ENCODE results near the gene HNMT.

The HNMT gene

DNA sequence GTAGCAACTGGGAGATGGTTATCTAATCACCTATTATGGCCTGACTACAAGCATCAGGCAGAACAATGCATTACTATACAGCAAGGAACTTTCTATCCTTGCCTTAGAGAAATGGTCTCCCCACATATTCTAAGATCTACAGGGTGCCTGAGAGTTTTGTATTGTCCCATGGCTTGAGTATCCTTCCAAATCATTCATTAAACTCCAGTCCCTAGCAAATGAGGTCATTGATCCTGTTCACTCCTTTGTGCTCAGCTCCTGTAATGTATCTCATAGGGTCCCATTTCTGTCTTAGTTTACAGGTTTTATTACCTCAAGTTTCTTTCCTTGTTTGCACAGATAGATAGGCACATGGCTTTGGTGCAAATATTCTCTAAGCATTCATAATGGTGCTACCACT, 9.0 kb downstream of the HNMT start:
- DNase-seq (no peak), ATAC-seq (ENCODE audit: insufficient read depth, low read depth) (no peak)
- Histone ChIP-seq H3K36me3 (ENCODE audit: insufficient read depth, low read length) (no peaks in the 10 kb centered on the region), H3K27me3 (ENCODE audit: insufficient read depth, low read length, poor library complexity) (no peaks in the 10 kb centered on the region), H3K27ac (ENCODE audit: low read length) (no peak overlapping the region), H3K79me2 (ENCODE audit: insufficient read depth, low read length) (no peaks in the 10 kb centered on the region), H3K4me2 (ENCODE audit: insufficient read depth, low read length) (no peak overlapping the region), H4K20me1 (ENCODE audit: insufficient read depth, low read length) (no peaks in the 10 kb centered on the region), H3K9me3 (ENCODE audit: insufficient read depth, low read length, severe bottlenecking) (no peaks in the 10 kb centered on the region), H3K9ac (ENCODE audit: low read depth, low read length) (no peak overlapping the region), H3K4me1 (ENCODE audit: insufficient read depth, low read length) (no peaks in the 10 kb centered on the region), H2AFZ (ENCODE audit: low read depth, low read length) (no peak overlapping the region), H3K4me3 (ENCODE audit: low read depth in 1 of 2, low read length in 2 of 2) (no peak overlapping the region)
- no peak for TF ChIP-seq EZH2 (IDR thresholded peaks at IDR 0.05; ENCODE audit: borderline replicate concordance, low read depth, low read length, severe bottlenecking)
- TF ChIP-seq, protein P1, sequence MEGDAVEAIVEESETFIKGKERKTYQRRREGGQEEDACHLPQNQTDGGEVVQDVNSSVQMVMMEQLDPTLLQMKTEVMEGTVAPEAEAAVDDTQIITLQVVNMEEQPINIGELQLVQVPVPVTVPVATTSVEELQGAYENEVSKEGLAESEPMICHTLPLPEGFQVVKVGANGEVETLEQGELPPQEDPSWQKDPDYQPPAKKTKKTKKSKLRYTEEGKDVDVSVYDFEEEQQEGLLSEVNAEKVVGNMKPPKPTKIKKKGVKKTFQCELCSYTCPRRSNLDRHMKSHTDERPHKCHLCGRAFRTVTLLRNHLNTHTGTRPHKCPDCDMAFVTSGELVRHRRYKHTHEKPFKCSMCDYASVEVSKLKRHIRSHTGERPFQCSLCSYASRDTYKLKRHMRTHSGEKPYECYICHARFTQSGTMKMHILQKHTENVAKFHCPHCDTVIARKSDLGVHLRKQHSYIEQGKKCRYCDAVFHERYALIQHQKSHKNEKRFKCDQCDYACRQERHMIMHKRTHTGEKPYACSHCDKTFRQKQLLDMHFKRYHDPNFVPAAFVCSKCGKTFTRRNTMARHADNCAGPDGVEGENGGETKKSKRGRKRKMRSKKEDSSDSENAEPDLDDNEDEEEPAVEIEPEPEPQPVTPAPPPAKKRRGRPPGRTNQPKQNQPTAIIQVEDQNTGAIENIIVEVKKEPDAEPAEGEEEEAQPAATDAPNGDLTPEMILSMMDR (IDR thresholded peaks at IDR 0.05; ENCODE audit: borderline replicate concordance, extremely low read depth, low read length, poor library complexity, severe bottlenecking) = no peak

DNA sequence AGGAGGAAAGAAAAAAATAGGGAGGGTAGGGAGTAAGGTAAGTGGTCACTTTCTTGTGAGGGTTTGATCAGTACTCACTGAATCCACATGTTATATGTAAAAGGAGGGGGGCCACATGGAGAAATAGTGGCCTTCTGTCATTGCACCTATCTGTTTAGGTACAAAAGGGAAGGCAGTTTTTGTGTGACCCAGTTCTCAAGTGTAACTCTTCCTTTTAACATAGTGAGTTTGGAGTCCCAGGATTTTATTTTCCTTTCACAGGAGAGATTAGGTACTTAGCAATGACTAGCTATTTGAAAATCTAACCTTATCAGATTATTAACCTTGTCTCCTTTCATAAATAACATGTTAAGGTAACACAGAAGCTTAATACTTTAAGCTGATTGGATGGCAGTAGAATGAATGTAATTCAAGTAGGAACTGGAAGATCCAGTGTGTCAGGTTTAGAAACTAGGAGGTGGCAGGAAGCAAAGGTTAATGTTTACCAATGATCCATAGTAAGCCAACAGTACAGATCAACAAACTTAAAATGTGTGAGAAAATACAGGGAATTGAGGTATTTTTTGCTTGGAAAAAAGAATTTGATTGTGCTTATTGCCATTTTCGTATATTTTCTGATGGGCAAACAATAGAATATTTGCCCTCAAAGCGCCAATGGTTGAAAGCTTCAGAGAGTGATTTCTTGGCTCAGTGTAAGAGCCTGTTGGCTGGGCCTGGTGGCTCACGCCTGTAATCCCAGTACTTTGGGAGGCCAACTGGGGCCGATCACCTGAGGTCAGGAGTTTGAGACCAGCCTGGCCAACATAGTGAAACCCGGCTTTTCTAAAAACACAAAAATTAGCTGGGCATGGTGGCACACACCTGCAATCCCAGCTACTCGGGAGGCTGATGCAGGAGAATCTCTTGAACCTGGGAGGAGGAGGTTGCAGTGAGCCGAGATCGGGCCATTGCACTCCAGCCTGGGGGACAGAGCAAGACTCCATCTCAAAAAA, 11.3 kb downstream of the HNMT start:
- Histone ChIP-seq H3K9me3 (ENCODE audit: insufficient read depth, low read length, severe bottlenecking) (no peaks in the 10 kb centered on the region), H4K20me1 (ENCODE audit: insufficient read depth, low read length) (no peaks in the 10 kb centered on the region), H3K4me3 (ENCODE audit: low read depth in 1 of 2, low read length in 2 of 2) (no peak overlapping the region), H3K27me3 (ENCODE audit: insufficient read depth, low read length, poor library complexity) (no peaks in the 10 kb centered on the region), H3K9ac (ENCODE audit: low read depth, low read length) (no peak overlapping the region), H3K4me2 (ENCODE audit: insufficient read depth, low read length) (no peak overlapping the region), H3K4me1 (ENCODE audit: insufficient read depth, low read length) (no peaks in the 10 kb centered on the region), H3K27ac (ENCODE audit: low read length) (no peak overlapping the region), H3K79me2 (ENCODE audit: insufficient read depth, low read length) (no peaks in the 10 kb centered on the region), H2AFZ (ENCODE audit: low read depth, low read length) (no peak overlapping the region), H3K36me3 (ENCODE audit: insufficient read depth, low read length) (no peaks in the 10 kb centered on the region)
- TF ChIP-seq EZH2 (IDR thresholded peaks at IDR 0.05; ENCODE audit: borderline replicate concordance, low read depth, low read length, severe bottlenecking) = no peak
- TF ChIP-seq, protein P1 (IDR thresholded peaks at IDR 0.05; ENCODE audit: borderline replicate concordance, extremely low read depth, low read length, poor library complexity, severe bottlenecking) = no peak
- DNase-seq (no peak), ATAC-seq (ENCODE audit: insufficient read depth, low read depth) (no peak)

DNA sequence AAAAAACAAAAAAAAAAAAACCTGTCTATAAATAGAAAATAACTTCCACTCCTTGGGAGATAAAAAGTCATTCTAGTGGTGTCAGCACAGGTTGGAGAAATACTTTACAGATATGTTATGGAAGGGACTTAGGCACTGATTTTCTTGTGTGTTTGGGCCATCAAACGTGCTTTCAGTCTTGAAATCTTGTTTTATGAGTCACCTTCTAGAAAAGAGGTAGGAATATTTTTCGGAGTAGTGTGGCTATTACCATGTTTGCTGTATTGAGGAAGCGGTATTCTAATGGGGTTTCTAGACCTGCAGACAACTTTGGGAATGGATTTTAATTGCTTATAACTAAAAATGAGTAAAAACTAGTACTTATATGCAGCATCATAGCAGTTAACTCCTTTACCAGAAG, 12.0 kb downstream of the HNMT start:
- Histone ChIP-seq H3K36me3 (ENCODE audit: insufficient read depth, low read length) (no peaks in the 10 kb centered on the region), H3K27ac (ENCODE audit: low read length) (no peak overlapping the region), H3K4me3 (ENCODE audit: low read depth in 1 of 2, low read length in 2 of 2) (no peak overlapping the region), H4K20me1 (ENCODE audit: insufficient read depth, low read length) (no peaks in the 10 kb centered on the region), H2AFZ (ENCODE audit: low read depth, low read length) (no peak overlapping the region), H3K4me1 (ENCODE audit: insufficient read depth, low read length) (no peaks in the 10 kb centered on the region), H3K9ac (ENCODE audit: low read depth, low read length) (no peak overlapping the region), H3K79me2 (ENCODE audit: insufficient read depth, low read length) (no peaks in the 10 kb centered on the region), H3K27me3 (ENCODE audit: insufficient read depth, low read length, poor library complexity) (no peaks in the 10 kb centered on the region), H3K9me3 (ENCODE audit: insufficient read depth, low read length, severe bottlenecking) (no peaks in the 10 kb centered on the region), H3K4me2 (ENCODE audit: insufficient read depth, low read length) (no peak overlapping the region)
- ATAC-seq (ENCODE audit: insufficient read depth, low read depth) (no peak), DNase-seq (no peak)
- TF ChIP-seq, protein P1 (IDR thresholded peaks at IDR 0.05; ENCODE audit: borderline replicate concordance, extremely low read depth, low read length, poor library complexity, severe bottlenecking) = no peak
- TF ChIP-seq EZH2 (IDR thresholded peaks at IDR 0.05; ENCODE audit: borderline replicate concordance, low read depth, low read length, severe bottlenecking) = no peak

All from DND-41 (cell line).